ENCODE results near the gene MAP2K2.

MAP2K2 gene

DNA sequence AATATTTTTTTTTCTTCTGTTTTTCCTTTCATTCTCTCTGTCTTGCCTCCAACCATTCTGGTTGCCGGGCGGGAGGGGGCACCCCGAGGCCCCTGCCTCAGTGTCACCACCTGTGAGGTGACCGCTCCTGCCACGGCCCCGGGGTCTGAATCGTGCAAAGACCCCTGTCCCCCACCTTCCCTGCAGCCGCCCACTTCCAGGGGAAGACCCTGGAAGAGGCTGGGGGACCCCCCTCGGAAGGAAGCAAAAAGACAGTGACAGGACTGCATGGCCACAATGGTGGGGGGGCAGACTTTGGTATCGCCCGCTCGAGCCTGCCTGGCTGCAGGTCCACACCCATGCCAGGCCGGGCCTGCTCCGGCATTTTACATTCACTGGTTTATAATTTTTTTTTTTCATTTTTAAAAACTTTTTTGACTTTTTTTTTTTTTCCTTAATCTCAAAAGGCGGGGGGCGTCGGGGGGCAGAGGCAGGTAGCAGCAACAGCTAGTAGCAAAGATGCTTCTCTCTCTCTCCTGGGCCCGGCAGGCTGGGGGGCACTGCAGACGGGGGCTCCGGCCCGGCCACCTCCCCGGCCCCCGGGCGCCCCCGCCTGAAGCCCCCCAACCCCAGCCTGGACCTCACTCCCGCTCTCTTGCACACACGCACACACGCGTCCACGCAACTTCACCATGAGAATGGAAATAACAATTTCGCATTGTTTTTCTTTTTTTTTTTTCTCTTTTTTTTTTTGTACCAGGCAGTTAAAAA is 79.8 kb downstream of the MAP2K2 start:
- in situ Hi-C loops (cut with HindIII; ENCODE audit: low pct_ligation_motif_present, low sequenced_read_pairs): no loop called here
- Histone ChIP-seq H3K4me3 (ENCODE audit: low read depth, low read length) (no peak overlapping the region), H3K36me3 (replicated peaks) (peaks cover 27% of the 10 kb centered on the region), H3K27ac (no peak overlapping the region), H3K27me3 (replicated peaks) (no peaks in the 10 kb centered on the region)
- DNase-seq: no peak
- TF ChIP-seq, protein P1, sequence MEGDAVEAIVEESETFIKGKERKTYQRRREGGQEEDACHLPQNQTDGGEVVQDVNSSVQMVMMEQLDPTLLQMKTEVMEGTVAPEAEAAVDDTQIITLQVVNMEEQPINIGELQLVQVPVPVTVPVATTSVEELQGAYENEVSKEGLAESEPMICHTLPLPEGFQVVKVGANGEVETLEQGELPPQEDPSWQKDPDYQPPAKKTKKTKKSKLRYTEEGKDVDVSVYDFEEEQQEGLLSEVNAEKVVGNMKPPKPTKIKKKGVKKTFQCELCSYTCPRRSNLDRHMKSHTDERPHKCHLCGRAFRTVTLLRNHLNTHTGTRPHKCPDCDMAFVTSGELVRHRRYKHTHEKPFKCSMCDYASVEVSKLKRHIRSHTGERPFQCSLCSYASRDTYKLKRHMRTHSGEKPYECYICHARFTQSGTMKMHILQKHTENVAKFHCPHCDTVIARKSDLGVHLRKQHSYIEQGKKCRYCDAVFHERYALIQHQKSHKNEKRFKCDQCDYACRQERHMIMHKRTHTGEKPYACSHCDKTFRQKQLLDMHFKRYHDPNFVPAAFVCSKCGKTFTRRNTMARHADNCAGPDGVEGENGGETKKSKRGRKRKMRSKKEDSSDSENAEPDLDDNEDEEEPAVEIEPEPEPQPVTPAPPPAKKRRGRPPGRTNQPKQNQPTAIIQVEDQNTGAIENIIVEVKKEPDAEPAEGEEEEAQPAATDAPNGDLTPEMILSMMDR (IDR thresholded peaks at IDR 0.05; ENCODE audit: low read depth, low read length, missing control alignments): no peak

DNA sequence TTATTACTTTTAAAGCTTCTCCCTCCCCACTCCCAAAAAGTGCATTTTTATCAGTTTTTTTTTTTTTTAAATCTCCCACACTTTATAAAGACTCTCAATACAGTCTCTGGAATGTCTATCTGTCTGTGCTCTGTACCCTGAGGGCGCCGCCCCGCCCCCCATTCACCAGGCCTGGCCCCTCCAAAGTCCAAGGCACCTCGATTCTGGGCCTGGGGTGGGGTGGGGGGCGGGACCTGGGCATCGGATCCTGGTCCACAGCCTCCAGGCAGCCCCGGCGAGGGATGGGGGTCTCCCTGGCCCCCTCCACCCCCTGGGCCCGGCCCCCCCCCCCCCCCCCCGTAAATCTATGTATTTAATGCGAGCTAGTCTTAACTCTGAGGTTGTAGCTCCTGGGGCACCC is 80.5 kb downstream of the MAP2K2 start:
- Histone ChIP-seq H3K4me3 (ENCODE audit: low read depth, low read length) (no peak overlapping the region), H3K36me3 (replicated peaks) (peaks cover 26% of the 10 kb centered on the region), H3K27me3 (replicated peaks) (no peaks in the 10 kb centered on the region), H3K27ac (no peak overlapping the region)
- TF ChIP-seq, protein P1 (IDR thresholded peaks at IDR 0.05; ENCODE audit: low read depth, low read length, missing control alignments): no peak
- DNase-seq: no peak
- in situ Hi-C loops (cut with HindIII; ENCODE audit: low pct_ligation_motif_present, low sequenced_read_pairs): no loop called here

DNA sequence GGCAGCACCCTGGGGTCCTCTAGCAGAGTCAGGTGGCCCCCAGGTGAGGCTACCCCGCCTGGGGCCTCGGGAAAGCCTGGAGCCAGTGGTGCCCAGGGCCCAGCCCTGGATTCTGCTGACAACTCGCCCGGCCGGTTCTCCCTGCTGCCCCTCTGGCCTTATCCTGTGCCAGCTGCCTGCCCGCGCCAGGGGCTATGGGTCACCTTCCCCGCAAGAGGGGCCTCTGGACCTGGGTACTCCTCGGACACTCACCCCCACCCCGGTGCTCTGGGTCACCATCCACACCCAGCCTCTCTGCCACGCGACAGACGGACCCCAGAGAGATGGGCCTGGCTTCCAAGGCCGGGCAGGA is 81.2 kb downstream of the MAP2K2 start:
- Histone ChIP-seq H3K27me3 (replicated peaks) (no peaks in the 10 kb centered on the region), H3K4me3 (ENCODE audit: low read depth, low read length) (no peak overlapping the region), H3K36me3 (replicated peaks) (peaks cover 22% of the 10 kb centered on the region), H3K27ac (no peak overlapping the region)
- TF ChIP-seq, protein P1 (IDR thresholded peaks at IDR 0.05; ENCODE audit: low read depth, low read length, missing control alignments): no peak
- DNase-seq: no peak
- in situ Hi-C loops (cut with HindIII; ENCODE audit: low pct_ligation_motif_present, low sequenced_read_pairs): no loop called here

- Histone ChIP-seq H3K4me3 (ENCODE audit: low read depth, low read length) (no peak overlapping the region), H3K27me3 (replicated peaks) (no peaks in the 10 kb centered on the region), H3K27ac (no peak overlapping the region), H3K36me3 (replicated peaks) (peaks cover 27% of the 10 kb centered on the region)
- TF ChIP-seq, protein P1 (IDR thresholded peaks at IDR 0.05; ENCODE audit: low read depth, low read length, missing control alignments): no peak
- in situ Hi-C loops (cut with HindIII; ENCODE audit: low pct_ligation_motif_present, low sequenced_read_pairs): no loop called here
- no peak for DNase-seq
Observed at GRCh38 chr19:4042064-4042730, 81.7 kb downstream of the MAP2K2 start.
